OCI-LY7 (cell line): ENCODE measurements around the gene AVPR2. TPM values are rescaled to one million over a fixed set of nuclear protein-coding genes. Genes with fewer than 3 reads are reported as not detected.

Experiments used
- BruUV-seq: library from RNA; stranded (reverse); fragments of 400-500 nt; replicated peaks from 2 replicates; lab custom pipeline; 2021; lab: Mats Ljungman, UMichigan
- CTCF ChIA-PET: fragments of 300-600 bp; sonication (Branson Sonifier 250); formaldehyde crosslinking; loops from one replicate; lab custom pipeline; 2022; ENCODE audit warnings: antibody characterized with exemption; ENCODE audit not compliant: unreplicated experiment; lab: Charles Lee
- POLR2A ChIA-PET: fragments of 300-600 bp; sonication (Branson Sonifier 250); formaldehyde crosslinking; loops from one replicate; lab custom pipeline; 2022; ENCODE audit warnings: antibody characterized with exemption; lab: Charles Lee
- DNase-seq: peaks from one replicate; pipeline ENCODE4 v3.0.0-alpha.2; 2015; ENCODE audit warnings: low spot score
- H2AFZ ChIP-seq: fragments of 200-600 bp; sonication (generic), shearing (Covaris generic); 2 replicates; pipeline ENCODE4 v1.6.1; 2014; ENCODE audit warnings: mild to moderate bottlenecking, antibody characterized with exemption, low read length, moderate library complexity
- H3K27ac ChIP-seq: fragments of 200-600 bp; sonication (generic); 2 replicates; pipeline ENCODE4 v1.5.1; 2014; ENCODE audit warnings: mixed run types, low read depth, mild to moderate bottlenecking, moderate library complexity, low read length, inconsistent platforms; ENCODE audit not compliant: poor library complexity, severe bottlenecking
- H3K36me3 ChIP-seq: fragments of 200-600 bp; sonication (generic); 2 replicates; pipeline ENCODE4 v1.6.1; 2014; ENCODE audit warnings: mild to moderate bottlenecking, antibody characterized with exemption, low read length, moderate library complexity, mixed read lengths; ENCODE audit not compliant: insufficient read depth
- H3K4me1 ChIP-seq: fragments of 200-600 bp; sonication (generic); 2 replicates; pipeline ENCODE4 v1.5.1; 2014; ENCODE audit warnings: mild to moderate bottlenecking, low read length; ENCODE audit not compliant: insufficient read depth, poor library complexity, severe bottlenecking
- H3K4me2 ChIP-seq: fragments of 200-600 bp; sonication (generic); 2 replicates; pipeline ENCODE4 v1.6.1; 2014; ENCODE audit warnings: mild to moderate bottlenecking, low read length
- H3K4me3 ChIP-seq: fragments of 200-600 bp; sonication (generic); 2 replicates; pipeline ENCODE4 v1.5.1; 2014; ENCODE audit warnings: mild to moderate bottlenecking, low read depth, low read length; ENCODE audit not compliant: poor library complexity, severe bottlenecking
- H3K79me2 ChIP-seq: fragments of 200-600 bp; sonication (generic); 2 replicates; pipeline ENCODE4 v1.6.1; 2016; ENCODE audit warnings: low read depth, mild to moderate bottlenecking, low read length, moderate library complexity, mixed read lengths; ENCODE audit not compliant: insufficient read depth
- H3K9me2 ChIP-seq: fragments of 200-600 bp; sonication (generic); 2 replicates; pipeline ENCODE4 v1.6.1; 2016; ENCODE audit warnings: mild to moderate bottlenecking, low read length, mixed read lengths; ENCODE audit not compliant: insufficient read depth
- H3K9me3 ChIP-seq: fragments of 200-600 bp; sonication (generic); 2 replicates; pipeline ENCODE4 v1.6.1; 2014; ENCODE audit warnings: mild to moderate bottlenecking, mixed run types, low read length, mixed read lengths
- H4K20me1 ChIP-seq: fragments of 200-600 bp; sonication (generic); 2 replicates; pipeline ENCODE4 v1.6.1; 2014; ENCODE audit warnings: mild to moderate bottlenecking, antibody characterized with exemption, low read length, moderate library complexity, mixed read lengths; ENCODE audit not compliant: insufficient read depth
- CTCF ChIP-seq: fragments of 200-600 bp; sonication (generic); conservative IDR thresholded peaks from 2 replicates; pipeline ENCODE4 v1.5.1; 2014; ENCODE audit warnings: mild to moderate bottlenecking, antibody characterized with exemption, low read length, moderate library complexity, mixed read lengths
- EZH2phosphoT487 ChIP-seq: fragments of 200-600 bp; sonication (generic); IDR thresholded peaks from 2 replicates; pipeline ENCODE4 v1.6.1; 2018; ENCODE audit warnings: low read depth, borderline replicate concordance, mild to moderate bottlenecking, mixed run types, antibody characterized with exemption, low read length, moderate library complexity, mixed read lengths
- intact Hi-C: fragments of 100-400 bp; cut with micrococcal nuclease; formaldehyde crosslinking; loops from one replicate; pipeline ENCODE4 v1.10.0; 2022; ENCODE audit not compliant: unreplicated experiment
- total RNA-seq, 2 experiments: library from RNA; depleted of rRNA in 1 of 2; stranded (reverse); fragments of >200 nt in 1 of 2; shearing (Covaris generic) in 1 of 2; gene quantifications; 2 replicates each; pipeline ENCODE4 v1.2.3, GENCODE V29; 2014 to 2022

The AVPR2 gene
- total RNA-seq, 2 experiments from 2014 or later, result 0.09 TPM; not detected in 1

DNA sequence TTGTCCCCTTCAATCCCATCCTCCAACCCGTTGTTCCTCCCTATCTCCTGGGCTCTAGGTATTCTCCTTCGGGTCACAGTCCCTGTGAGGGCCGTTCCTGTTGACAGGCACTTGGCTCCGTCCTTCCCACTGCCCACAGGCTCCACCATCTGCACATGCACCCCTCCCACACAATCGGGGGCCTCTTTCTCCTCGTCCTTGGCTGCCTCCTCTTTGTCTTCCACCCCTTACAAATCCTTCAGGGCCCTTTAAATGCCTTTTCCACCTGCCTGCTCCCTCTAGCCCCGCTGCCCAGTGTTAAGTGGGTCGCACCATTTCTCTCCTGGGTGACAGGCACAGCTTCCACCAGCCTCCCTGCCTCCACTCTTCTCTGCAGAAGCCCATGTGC, 2.7 kb upstream of the AVPR2 start:
- intact Hi-C loops, result no loop called here
- TF ChIP-seq CTCF (no peak), EZH2phosphoT487 (no peak)
- no peaks in the 10 kb centered on the region for H3K9me2 ChIP-seq
- no peak for DNase-seq
- H2AFZ ChIP-seq, result peak overlapping the region; percentile 5; the same call in 1 of the 2 replicates
- peak overlapping the region; percentile 65 for H3K27ac ChIP-seq
- no peaks in the 10 kb centered on the region for H3K9me3 ChIP-seq
- POLR2A ChIA-PET, result no interaction called here
- H4K20me1 ChIP-seq, result no peaks in the 10 kb centered on the region
- peaks cover 43% of the 10 kb centered on the region for H3K4me1 ChIP-seq
- H3K79me2 ChIP-seq, result no peaks in the 10 kb centered on the region
- H3K36me3 ChIP-seq, result no peaks in the 10 kb centered on the region
- H3K4me2 ChIP-seq, result peak overlapping the region; percentile 48
- CTCF ChIA-PET, result no interaction called here
- H3K4me3 ChIP-seq, result no peak overlapping the region
- no TSS peak for BruUV-seq

- TF ChIP-seq CTCF (no peak), EZH2phosphoT487 (no peak)
- peaks cover 43% of the 10 kb centered on the region for H3K4me1 ChIP-seq
These were observed 2.1 kb upstream of the AVPR2 start for GRCh38 chrX:153902385-153902784.

DNA sequence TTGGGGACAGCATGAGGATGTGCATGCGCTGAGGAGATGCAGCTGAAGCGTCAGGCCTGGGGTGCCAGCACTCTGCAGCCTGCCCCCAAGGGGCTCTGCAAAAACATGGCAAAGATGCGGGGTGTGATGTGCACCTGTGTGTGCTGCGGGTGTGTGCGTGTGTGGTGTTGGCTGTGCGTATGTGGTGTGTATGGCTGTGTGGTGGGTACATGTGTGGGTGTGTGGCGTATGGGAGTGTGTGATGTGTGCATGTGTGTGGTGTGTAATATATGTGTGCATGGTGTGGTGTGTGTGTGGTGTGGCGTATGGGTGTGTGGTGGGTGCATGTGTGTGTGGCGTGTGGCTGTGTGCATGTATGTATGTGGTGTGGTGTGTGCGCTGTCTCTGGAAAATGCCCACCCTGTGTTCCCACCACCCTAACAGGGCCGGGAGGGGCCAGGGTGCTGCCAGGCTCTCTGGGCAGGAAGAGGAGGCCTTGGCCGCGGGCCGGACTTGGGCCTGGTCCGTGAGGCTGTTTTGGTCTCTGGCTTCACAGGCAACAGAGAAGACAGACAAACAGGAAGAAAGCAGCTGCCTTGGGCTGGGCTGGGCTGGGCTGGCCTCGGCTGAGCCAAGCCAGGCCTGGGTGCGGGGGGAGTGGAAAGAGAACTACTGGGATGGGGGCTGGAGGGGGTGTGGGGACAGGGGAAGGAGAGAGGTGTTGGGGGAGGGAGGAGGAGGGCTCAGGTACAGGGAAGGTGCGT, 1.1 kb upstream of the AVPR2 start:
- POLR2A ChIA-PET, result no interaction called here
- no peaks in the 10 kb centered on the region for H3K9me2 ChIP-seq
- no peaks in the 10 kb centered on the region for H4K20me1 ChIP-seq
- H3K79me2 ChIP-seq, result no peaks in the 10 kb centered on the region
- no peak overlapping the region for H3K4me3 ChIP-seq
- TF ChIP-seq CTCF, result no peak
- TF ChIP-seq EZH2phosphoT487, result no peak
- H2AFZ ChIP-seq, result no peak overlapping the region; the same call in 1 of the 2 replicates
- DNase-seq, result peak; percentile 35
- peak overlapping the region; percentile 65 for H3K27ac ChIP-seq
- H3K4me1 ChIP-seq, result peaks cover 43% of the 10 kb centered on the region
- peak overlapping the region; percentile 42 for H3K4me2 ChIP-seq
- BruUV-seq, result no TSS peak
- CTCF ChIA-PET, result no interaction called here
- intact Hi-C loops, result no loop called here
- H3K9me3 ChIP-seq, result no peaks in the 10 kb centered on the region
- no peaks in the 10 kb centered on the region for H3K36me3 ChIP-seq

More at GRCh38 chrX:153902385-153902784, 2.1 kb upstream of the AVPR2 start:
- no peak overlapping the region for H3K4me3 ChIP-seq
- ChIA-PET POLR2A (no interaction called here), CTCF (no interaction called here)
- H3K36me3 ChIP-seq, result no peaks in the 10 kb centered on the region
- H3K9me3 ChIP-seq, result no peaks in the 10 kb centered on the region
- no peak overlapping the region for H3K4me2 ChIP-seq
- H3K9me2 ChIP-seq, result no peaks in the 10 kb centered on the region
- H4K20me1 ChIP-seq, result no peaks in the 10 kb centered on the region
- H3K27ac ChIP-seq, result peak overlapping the region; percentile 65
- intact Hi-C loops, result no loop called here
- no TSS peak for BruUV-seq
- H3K79me2 ChIP-seq, result no peaks in the 10 kb centered on the region
- no peak for DNase-seq
- no peak overlapping the region for H2AFZ ChIP-seq
